MM.1S (cell line): ENCODE results near the gene RAMP3.

Experiments used
- DNase-seq: peaks from one replicate; pipeline ENCODE4 v3.0.0-alpha.2; 2015
- H2AFZ ChIP-seq: fragments of 300-600 bp; sonication (generic); 2 replicates; pipeline ENCODE4 v1.6.0; 2016; ENCODE audit warnings: antibody characterized with exemption, low read length
- H3F3A ChIP-seq: fragments of 300-600 bp; sonication (generic); 2 replicates; pipeline ENCODE4 v1.6.1; 2016; ENCODE audit warnings: mild to moderate bottlenecking, antibody characterized with exemption, low read length, moderate library complexity, mixed read lengths; ENCODE audit not compliant: insufficient read depth
- H3K27ac ChIP-seq: fragments of 300-600 bp; sonication (generic); 2 replicates; pipeline ENCODE4 v1.5.1; 2016; ENCODE audit warnings: mild to moderate bottlenecking, low read length
- H3K27me3 ChIP-seq: fragments of 300-600 bp; sonication (generic); replicated peaks from 2 replicates; pipeline ENCODE4 v1.6.0; 2016; ENCODE audit warnings: low read length; ENCODE audit not compliant: insufficient read depth
- H3K36me3 ChIP-seq: fragments of 300-600 bp; sonication (generic); replicated peaks from 2 replicates; pipeline ENCODE4 v1.6.1; 2016; ENCODE audit warnings: mild to moderate bottlenecking, low read length, mixed read lengths; ENCODE audit not compliant: insufficient read depth
- H3K4me1 ChIP-seq: fragments of 300-600 bp; sonication (generic); 2 replicates; pipeline ENCODE4 v1.6.1; 2016; ENCODE audit warnings: low read length, mixed read lengths
- H3K4me2 ChIP-seq: fragments of 300-600 bp; sonication (generic); 2 replicates; pipeline ENCODE4 v1.6.0; 2016; ENCODE audit warnings: low read depth, low read length
- H3K4me3 ChIP-seq: fragments of 300-600 bp; sonication (generic); 2 replicates; pipeline ENCODE4 v1.5.1; 2016; ENCODE audit warnings: low read length, mixed read lengths
- H3K79me2 ChIP-seq: fragments of 300-600 bp; sonication (generic); 2 replicates; pipeline ENCODE4 v1.6.1; 2016; ENCODE audit warnings: mixed run types, low read length, mixed read lengths
- H3K9ac ChIP-seq: fragments of 300-600 bp; sonication (generic); 2 replicates; pipeline ENCODE4 v1.6.1; 2016; ENCODE audit warnings: low read length, mixed read lengths
- H3K9me2 ChIP-seq: fragments of 300-600 bp; sonication (generic); replicated peaks from 2 replicates; pipeline ENCODE4 v1.6.1; 2016; ENCODE audit warnings: mild to moderate bottlenecking, low read length, mixed read lengths; ENCODE audit not compliant: insufficient read depth
- H3K9me3 ChIP-seq: fragments of 300-600 bp; sonication (generic); replicated peaks from 2 replicates; pipeline ENCODE4 v1.6.1; 2016; ENCODE audit warnings: mild to moderate bottlenecking, low read length, mixed read lengths; ENCODE audit not compliant: insufficient read depth
- H4K20me1 ChIP-seq: fragments of 300-600 bp; sonication (generic); 2 replicates; pipeline ENCODE4 v1.6.1; 2016; ENCODE audit warnings: mild to moderate bottlenecking, low read length, moderate library complexity, mixed read lengths; ENCODE audit not compliant: insufficient read depth
- CTCF ChIP-seq: fragments of 300-600 bp; sonication (generic); IDR thresholded peaks from 2 replicates; pipeline ENCODE4 v1.5.1; 2016; ENCODE audit warnings: antibody characterized with exemption, low read length, mixed read lengths
- EZH2 ChIP-seq: fragments of 300-600 bp; sonication (generic); optimal IDR thresholded peaks from 2 replicates; pipeline ENCODE3; 2017; ENCODE audit warnings: low read depth, mild to moderate bottlenecking, antibody characterized with exemption, low read length, mixed read lengths
- EZH2phosphoT487 ChIP-seq: fragments of 300-600 bp; sonication (generic); IDR thresholded peaks from 2 replicates; pipeline ENCODE4 v1.6.1; 2018; ENCODE audit warnings: antibody characterized with exemption, low read length

Gene RAMP3

GRCh38 chr7:45125193-45125904 is 32.2 kb upstream of the RAMP3 start:
- Histone ChIP-seq H3K36me3 (no peaks in the 10 kb centered on the region), H4K20me1 (no peaks in the 10 kb centered on the region), H3K4me1 (peaks cover 7% of the 10 kb centered on the region), H3K4me3 (no peak overlapping the region), H3K79me2 (no peaks in the 10 kb centered on the region), H3K9me3 (no peaks in the 10 kb centered on the region), H3K27me3 (no peaks in the 10 kb centered on the region), H3K4me2 (no peak overlapping the region), H3F3A (no peaks in the 10 kb centered on the region), H3K27ac (no peak overlapping the region), H3K9ac (no peak overlapping the region), H3K9me2 (no peaks in the 10 kb centered on the region), H2AFZ (no peak overlapping the region)
- no peak for DNase-seq
- no peak for TF ChIP-seq EZH2phosphoT487
- TF ChIP-seq CTCF: no peak
- no peak for TF ChIP-seq EZH2

- Histone ChIP-seq H3K4me1 (peaks cover 7% of the 10 kb centered on the region), H3K9me3 (no peaks in the 10 kb centered on the region), H3K4me3 (no peak overlapping the region), H3K36me3 (no peaks in the 10 kb centered on the region), H3K9me2 (no peaks in the 10 kb centered on the region), H3K9ac (no peak overlapping the region), H3K4me2 (no peak overlapping the region), H4K20me1 (no peaks in the 10 kb centered on the region), H2AFZ (no peak overlapping the region), H3K27me3 (no peaks in the 10 kb centered on the region), H3K79me2 (no peaks in the 10 kb centered on the region), H3F3A (no peaks in the 10 kb centered on the region), H3K27ac (no peak overlapping the region)
- DNase-seq: no peak
- TF ChIP-seq EZH2: no peak
- TF ChIP-seq EZH2phosphoT487: no peak
- no peak for TF ChIP-seq CTCF
These were observed 31.4 kb upstream of the RAMP3 start for GRCh38 chr7:45126201-45126600.

- Histone ChIP-seq H3K27me3 (no peaks in the 10 kb centered on the region), H3K79me2 (no peaks in the 10 kb centered on the region), H3K27ac (no peak overlapping the region), H3K36me3 (no peaks in the 10 kb centered on the region), H3F3A (no peaks in the 10 kb centered on the region), H3K9me3 (no peaks in the 10 kb centered on the region), H2AFZ (no peak overlapping the region), H3K9ac (no peak overlapping the region), H3K4me3 (no peak overlapping the region), H4K20me1 (no peaks in the 10 kb centered on the region), H3K9me2 (no peaks in the 10 kb centered on the region), H3K4me2 (no peak overlapping the region), H3K4me1 (peaks cover 7% of the 10 kb centered on the region)
- DNase-seq: no peak
- TF ChIP-seq EZH2: no peak
- TF ChIP-seq EZH2phosphoT487: no peak
- no peak for TF ChIP-seq CTCF
These were observed 30.7 kb upstream of the RAMP3 start for GRCh38 chr7:45126920-45127319.
